Neural cell (in vitro differentiated cells): Measurements from ENCODE around the gene RMDN2. TPM values are rescaled to one million over a fixed set of nuclear protein-coding genes. Genes with fewer than 3 reads are reported as not detected.

ENCODE experiments used
- H2AFZ ChIP-seq: fragments of 200-600, 300-800 bp; sonication (generic), shearing (Covaris generic); 2 replicates; pipeline ENCODE4 v1.6.0; 2014; ENCODE audit warnings: low read depth, mild to moderate bottlenecking, antibody characterized with exemption, low read length, moderate library complexity
- H3F3A ChIP-seq: fragments of 200-600 bp; shearing (Covaris generic); 2 replicates; pipeline ENCODE4 v1.6.1; 2016; ENCODE audit warnings: mild to moderate bottlenecking, moderate library complexity, mixed read lengths, antibody characterized with exemption, low read length; ENCODE audit not compliant: insufficient read depth, poor library complexity, severe bottlenecking
- H3K27ac ChIP-seq: fragments of 200-600, 300-800 bp; sonication (generic), shearing (Covaris generic); 2 replicates; pipeline ENCODE4 v1.5.1; 2014; ENCODE audit warnings: mild to moderate bottlenecking, low read length, moderate library complexity
- H3K27me3 ChIP-seq: fragments of 300-800, 200-600 bp; sonication (generic), shearing (Covaris generic); 2 replicates; pipeline ENCODE4 v1.6.0; 2014; ENCODE audit warnings: mild to moderate bottlenecking, low read depth, low read length, moderate library complexity; ENCODE audit not compliant: insufficient read depth
- H3K36me3 ChIP-seq: fragments of 300-800, 200-600 bp; sonication (generic), shearing (Covaris generic); 2 replicates; pipeline ENCODE4 v1.5.1; 2014; ENCODE audit warnings: mild to moderate bottlenecking, antibody characterized with exemption, low read length, moderate library complexity; ENCODE audit not compliant: insufficient read depth
- H3K4me2 ChIP-seq: fragments of 300-800, 200-600 bp; sonication (generic), shearing (Covaris generic); 2 replicates; pipeline ENCODE4 v1.6.0; 2014; ENCODE audit warnings: mild to moderate bottlenecking, low read length
- H3K4me3 ChIP-seq: fragments of 300-800, 200-600 bp; sonication (generic), shearing (Covaris generic); 2 replicates; pipeline ENCODE4 v1.5.1; 2014; ENCODE audit warnings: mild to moderate bottlenecking, low read length, moderate library complexity
- H3K79me2 ChIP-seq: fragments of 200-600 bp; shearing (Covaris generic); replicated peaks from 2 replicates; pipeline ENCODE4 v1.6.0; 2014; ENCODE audit warnings: mild to moderate bottlenecking, low read length, moderate library complexity; ENCODE audit not compliant: insufficient read depth
- H3K9ac ChIP-seq: fragments of 300-800, 200-600 bp; sonication (generic), shearing (Covaris generic); 2 replicates; pipeline ENCODE4 v1.6.1; 2016; ENCODE audit warnings: mild to moderate bottlenecking, low read length, mixed read lengths
- H3K9me2 ChIP-seq: fragments of 200-600 bp; shearing (Covaris generic); 2 replicates; pipeline ENCODE4 v1.6.1; 2016; ENCODE audit warnings: mild to moderate bottlenecking, low read length, mixed read lengths; ENCODE audit not compliant: insufficient read depth
- H3K9me3 ChIP-seq: fragments of 200-600, 300-800 bp; sonication (generic), shearing (Covaris generic); 2 replicates; pipeline ENCODE4 v1.6.1; 2016; ENCODE audit warnings: mild to moderate bottlenecking, mixed run types, low read length, moderate library complexity, mixed read lengths
- H4K20me1 ChIP-seq: fragments of 200-600 bp; shearing (Covaris generic); 2 replicates; pipeline ENCODE4 v1.6.1; 2016; ENCODE audit warnings: mild to moderate bottlenecking, mixed run types; ENCODE audit not compliant: insufficient read depth
- CTCF ChIP-seq: fragments of 450-650 bp; IDR thresholded peaks from 2 replicates; pipeline ENCODE4 v1.5.1; 2014; ENCODE audit warnings: antibody characterized with exemption, mild to moderate bottlenecking, moderate library complexity; ENCODE audit not compliant: poor library complexity, severe bottlenecking
- EP300 ChIP-seq: fragments of 450-650 bp; conservative IDR thresholded peaks from 2 replicates; pipeline ENCODE4 v1.6.1; 2014; ENCODE audit warnings: antibody characterized with exemption, mild to moderate bottlenecking, moderate library complexity; ENCODE audit not compliant: poor library complexity, severe bottlenecking
- EZH2 ChIP-seq: fragments of 200-600, 300-800 bp; shearing (Covaris generic), sonication (generic); IDR thresholded peaks from 2 replicates; pipeline ENCODE4 v1.6.1; 2014; ENCODE audit warnings: antibody characterized with exemption, low read length, borderline replicate concordance, mild to moderate bottlenecking; ENCODE audit not compliant: insufficient read depth, poor library complexity, severe bottlenecking
- MXI1 ChIP-seq: fragments of 450-650 bp; conservative IDR thresholded peaks from 2 replicates; pipeline ENCODE4 v1.6.1; 2014; ENCODE audit warnings: antibody characterized with exemption, mild to moderate bottlenecking; ENCODE audit not compliant: poor library complexity, severe bottlenecking
- POLR2AphosphoS5 ChIP-seq: IDR thresholded peaks from 2 replicates; pipeline ENCODE4 v1.6.1; 2012
- RAD21 ChIP-seq: fragments of 450-650 bp; conservative IDR thresholded peaks from 2 replicates; pipeline ENCODE4 v1.6.1; 2014; ENCODE audit warnings: antibody characterized with exemption, mild to moderate bottlenecking, moderate library complexity
- SMC3 ChIP-seq: fragments of 450-650 bp; conservative IDR thresholded peaks from 2 replicates; pipeline ENCODE4 v1.6.1; 2014; ENCODE audit warnings: antibody characterized with exemption, mild to moderate bottlenecking, moderate library complexity; ENCODE audit not compliant: poor library complexity
- TAF1 ChIP-seq: IDR thresholded peaks from 2 replicates; pipeline ENCODE4 v1.6.1; 2012; ENCODE audit warnings: low read depth
- polyA plus RNA-seq: library from polyadenylated mRNA; depleted of rRNA; stranded (reverse); fragments of >200 nt; gene quantifications from 2 replicates; pipeline ENCODE4 v1.2.3, GENCODE V29; 2014
- TF ChIP-seq, protein P1 (sequence below): IDR thresholded peaks from 2 replicates; pipeline ENCODE4 v1.6.1; 2012; ENCODE audit warnings: borderline replicate concordance

RMDN2 gene
- polyA plus RNA-seq, 1 donor from 2014 or later: 5.5 TPM

- no peaks in the 10 kb centered on the region for H3K9me2 ChIP-seq
- no peaks in the 10 kb centered on the region for H3K36me3 ChIP-seq
- no peak overlapping the region for H3K9ac ChIP-seq
- no peak for TF ChIP-seq TAF1
- no peak for TF ChIP-seq RAD21
- no peak for TF ChIP-seq POLR2AphosphoS5
- TF ChIP-seq MXI1: no peak
- no peak for TF ChIP-seq EP300
- no peak for TF ChIP-seq EZH2
- no peak for TF ChIP-seq CTCF
- TF ChIP-seq, protein P1, sequence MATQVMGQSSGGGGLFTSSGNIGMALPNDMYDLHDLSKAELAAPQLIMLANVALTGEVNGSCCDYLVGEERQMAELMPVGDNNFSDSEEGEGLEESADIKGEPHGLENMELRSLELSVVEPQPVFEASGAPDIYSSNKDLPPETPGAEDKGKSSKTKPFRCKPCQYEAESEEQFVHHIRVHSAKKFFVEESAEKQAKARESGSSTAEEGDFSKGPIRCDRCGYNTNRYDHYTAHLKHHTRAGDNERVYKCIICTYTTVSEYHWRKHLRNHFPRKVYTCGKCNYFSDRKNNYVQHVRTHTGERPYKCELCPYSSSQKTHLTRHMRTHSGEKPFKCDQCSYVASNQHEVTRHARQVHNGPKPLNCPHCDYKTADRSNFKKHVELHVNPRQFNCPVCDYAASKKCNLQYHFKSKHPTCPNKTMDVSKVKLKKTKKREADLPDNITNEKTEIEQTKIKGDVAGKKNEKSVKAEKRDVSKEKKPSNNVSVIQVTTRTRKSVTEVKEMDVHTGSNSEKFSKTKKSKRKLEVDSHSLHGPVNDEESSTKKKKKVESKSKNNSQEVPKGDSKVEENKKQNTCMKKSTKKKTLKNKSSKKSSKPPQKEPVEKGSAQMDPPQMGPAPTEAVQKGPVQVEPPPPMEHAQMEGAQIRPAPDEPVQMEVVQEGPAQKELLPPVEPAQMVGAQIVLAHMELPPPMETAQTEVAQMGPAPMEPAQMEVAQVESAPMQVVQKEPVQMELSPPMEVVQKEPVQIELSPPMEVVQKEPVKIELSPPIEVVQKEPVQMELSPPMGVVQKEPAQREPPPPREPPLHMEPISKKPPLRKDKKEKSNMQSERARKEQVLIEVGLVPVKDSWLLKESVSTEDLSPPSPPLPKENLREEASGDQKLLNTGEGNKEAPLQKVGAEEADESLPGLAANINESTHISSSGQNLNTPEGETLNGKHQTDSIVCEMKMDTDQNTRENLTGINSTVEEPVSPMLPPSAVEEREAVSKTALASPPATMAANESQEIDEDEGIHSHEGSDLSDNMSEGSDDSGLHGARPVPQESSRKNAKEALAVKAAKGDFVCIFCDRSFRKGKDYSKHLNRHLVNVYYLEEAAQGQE: no peak
- no peak for TF ChIP-seq SMC3
- H3K4me2 ChIP-seq: no peak overlapping the region
- H2AFZ ChIP-seq: no peak overlapping the region
- no peaks in the 10 kb centered on the region for H4K20me1 ChIP-seq
- no peak overlapping the region for H3K27ac ChIP-seq
- no peaks in the 10 kb centered on the region for H3K79me2 ChIP-seq
- H3K9me3 ChIP-seq: no peaks in the 10 kb centered on the region
- H3K4me3 ChIP-seq: no peak overlapping the region
- H3K27me3 ChIP-seq: no peaks in the 10 kb centered on the region
- no peaks in the 10 kb centered on the region for H3F3A ChIP-seq
These were observed 48.9 kb upstream of the RMDN2 start for GRCh38 chr2:37876227-37876626.

DNA sequence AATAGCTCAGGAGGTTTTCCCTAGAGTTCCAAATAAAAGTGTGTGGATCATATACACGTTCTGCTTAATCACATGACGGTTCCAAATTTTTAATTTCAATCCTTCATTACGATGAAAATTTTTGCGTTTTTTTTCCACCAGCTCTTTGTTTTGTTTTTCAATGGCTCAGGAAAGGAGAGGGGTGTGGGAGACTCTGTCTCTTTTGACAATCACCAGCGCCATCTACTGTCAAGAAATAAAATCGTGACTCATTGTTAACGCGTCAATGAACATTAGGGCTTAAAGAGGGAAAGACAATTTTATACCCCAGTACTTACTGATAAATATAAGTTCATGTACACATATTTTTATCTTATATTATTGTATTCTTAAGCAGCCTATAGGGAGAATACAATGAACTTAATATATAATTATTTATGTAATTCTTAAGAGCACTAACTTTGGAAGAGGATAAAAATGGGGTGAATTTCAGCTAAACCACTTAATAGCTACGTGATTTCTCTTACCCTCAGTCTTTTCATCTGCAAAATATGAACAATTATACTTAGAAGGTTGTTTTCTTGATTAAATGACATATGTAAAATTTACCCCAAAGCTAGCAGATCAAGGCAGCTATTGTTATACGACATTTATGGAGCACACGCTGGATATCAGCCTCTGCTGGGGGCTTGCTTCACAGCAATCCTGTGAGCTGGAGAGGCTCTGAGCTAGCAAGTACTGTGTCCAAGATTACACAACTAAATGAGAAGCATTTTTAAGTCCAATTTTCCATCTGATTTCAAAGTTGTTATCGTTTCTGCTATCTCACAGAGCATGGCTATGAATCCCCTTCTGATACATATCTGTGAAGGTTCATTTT is 47.4 kb upstream of the RMDN2 start:
- Histone ChIP-seq H3K79me2 (no peaks in the 10 kb centered on the region), H3K9me3 (no peaks in the 10 kb centered on the region), H3K4me2 (no peak overlapping the region), H3K27ac (no peak overlapping the region), H3F3A (no peaks in the 10 kb centered on the region), H2AFZ (no peak overlapping the region), H3K9ac (peak overlapping the region; percentile 3), H3K4me3 (no peak overlapping the region), H3K9me2 (no peaks in the 10 kb centered on the region), H4K20me1 (no peaks in the 10 kb centered on the region), H3K27me3 (no peaks in the 10 kb centered on the region), H3K36me3 (no peaks in the 10 kb centered on the region)
- TF ChIP-seq SMC3: peak; percentile 93
- TF ChIP-seq POLR2AphosphoS5: no peak
- no peak for TF ChIP-seq TAF1
- TF ChIP-seq, protein P1: no peak
- TF ChIP-seq CTCF: peak; percentile 90
- no peak for TF ChIP-seq EZH2
- TF ChIP-seq MXI1: no peak
- no peak for TF ChIP-seq EP300
- TF ChIP-seq RAD21: peak; percentile 93
